ENCODE results near the gene CD2AP. TPM values are rescaled to one million over a fixed set of nuclear protein-coding genes. Genes with fewer than 3 reads are reported as not detected.

CD2AP gene
- total and polyA plus RNA-seq, 9 of the 15 experiments (the other 6 are each of a cell fraction or from before 2014, with no cell fraction given) = 9.4 to 69.7 (median 38.7) TPM

DNA sequence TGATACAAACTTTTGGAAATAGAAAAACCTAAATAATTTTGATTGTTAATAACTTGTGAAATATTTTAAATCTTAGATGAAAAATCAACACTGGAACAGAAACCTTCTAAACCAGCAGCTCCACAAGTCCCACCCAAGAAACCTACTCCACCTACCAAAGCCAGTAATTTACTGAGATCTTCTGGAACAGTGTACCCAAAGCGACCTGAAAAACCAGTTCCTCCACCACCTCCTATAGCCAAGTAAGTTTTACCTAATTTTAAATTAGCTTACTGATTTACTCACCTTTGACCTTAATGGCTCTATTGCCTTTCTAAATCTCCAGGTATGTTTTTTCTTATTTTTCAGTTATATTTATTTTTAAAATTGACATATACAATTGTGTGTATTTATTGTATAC, 118.2 kb downstream of the CD2AP start:
- Histone ChIP-seq H3K27ac (ENCODE audit: extremely low read depth, low read depth, low read length) (no peak overlapping the region), H3K4me3 (no peak overlapping the region), H3K79me2 (ENCODE audit: control insufficient read depth, insufficient read depth, low read length) (no peaks in the 10 kb centered on the region), H3K4me2 (ENCODE audit: insufficient read depth, low read length) (no peak overlapping the region), H4K20me1 (replicated peaks; ENCODE audit: control insufficient read depth, insufficient read depth, low read length) (no peaks in the 10 kb centered on the region), H3K9ac (ENCODE audit: insufficient read depth in 1 of 2, low read depth in 2 of 2, low read length in 2 of 2) (no peak overlapping the region), H3K4me1 (replicated peaks in 1 of 2; ENCODE audit: control insufficient read depth in 2 of 2, insufficient read depth in 2 of 2, low read length in 2 of 2) (no peaks in the 10 kb centered on the region), H3K9me1 (ENCODE audit: control insufficient read depth, insufficient read depth, low read length) (no peaks in the 10 kb centered on the region), H3K27me3 (ENCODE audit: control insufficient read depth in 2 of 2, insufficient read depth in 2 of 2, low read length in 2 of 2) (no peaks in the 10 kb centered on the region), H3K9me3 (replicated peaks; ENCODE audit: control insufficient read depth, insufficient read depth, low read depth, low read length) (no peaks in the 10 kb centered on the region), H3K36me3 (ENCODE audit: control insufficient read depth, insufficient read depth, low read length) (peaks cover 84% of the 10 kb centered on the region), H2AFZ (ENCODE audit: low read depth, low read length) (no peak overlapping the region)
- in situ Hi-C loops (cut with MboI) = no loop called here
- ATAC-seq = no peak
- CTCF ChIA-PET (ENCODE audit: low intra/inter-chr PET ratio) = no interaction called here
- BruUV-seq (replicated peaks) = no TSS peak
- TF ChIP-seq PCBP1 (IDR thresholded peaks at IDR 0.05; ENCODE audit: low read depth, low read length, poor library complexity, severe bottlenecking) (no peak), TBP (optimal IDR thresholded peaks at IDR 0.05; ENCODE audit: low read depth, low read length) (no peak), MTA2 (IDR thresholded peaks at IDR 0.05; ENCODE audit: low read depth) (no peak), ZSCAN32 (CRISPR knock-in tag; IDR thresholded peaks at IDR 0.05) (no peak), NFIX (CRISPR knock-in tag; IDR thresholded peaks at IDR 0.05; ENCODE audit: low read depth) (no peak), FIP1L1 (IDR thresholded peaks at IDR 0.05; ENCODE audit: low read depth, low read length, poor library complexity, severe bottlenecking) (no peak), ZKSCAN8 (CRISPR knock-in tag; IDR thresholded peaks at IDR 0.05) (no peak), ATF1 (CRISPR knock-in tag; IDR thresholded peaks at IDR 0.05) (no peak), ATF1 (tag; IDR thresholded peaks at IDR 0.05) (no peak)
- TF ChIP-seq, protein P1, sequence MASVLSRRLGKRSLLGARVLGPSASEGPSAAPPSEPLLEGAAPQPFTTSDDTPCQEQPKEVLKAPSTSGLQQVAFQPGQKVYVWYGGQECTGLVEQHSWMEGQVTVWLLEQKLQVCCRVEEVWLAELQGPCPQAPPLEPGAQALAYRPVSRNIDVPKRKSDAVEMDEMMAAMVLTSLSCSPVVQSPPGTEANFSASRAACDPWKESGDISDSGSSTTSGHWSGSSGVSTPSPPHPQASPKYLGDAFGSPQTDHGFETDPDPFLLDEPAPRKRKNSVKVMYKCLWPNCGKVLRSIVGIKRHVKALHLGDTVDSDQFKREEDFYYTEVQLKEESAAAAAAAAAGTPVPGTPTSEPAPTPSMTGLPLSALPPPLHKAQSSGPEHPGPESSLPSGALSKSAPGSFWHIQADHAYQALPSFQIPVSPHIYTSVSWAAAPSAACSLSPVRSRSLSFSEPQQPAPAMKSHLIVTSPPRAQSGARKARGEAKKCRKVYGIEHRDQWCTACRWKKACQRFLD (CRISPR knock-in tag; IDR thresholded peaks at IDR 0.05) = no peak
- intact Hi-C loops (cut with micrococcal nuclease) = no loop called here
- 100% methylated on average over 1 of the region's 1 CpG for WGBS (ENCODE audit: insufficient coverage, low coverage, missing lambda C conversion rate)
- DNase-seq (ENCODE audit: extremely low read depth in 1 of 4, low spot score in 3 of 4) = no peak
- POLR2A ChIA-PET = no interaction called here
- FAIRE-seq = no peak
